Activated CD4-positive, alpha-beta T cell treated with anti-CD3 and anti-CD28 coated beads, Interleukin-2, Interleukin-4, amounts not matched to agents 100 ng/mL and 50 ng/mL, durations not matched to agents 16 hours and 8 hours (primary cell): Measurements from ENCODE around the gene TRIO.

ENCODE experiments used
- DNase-seq: peaks from one replicate; pipeline ENCODE4 v3.0.0-alpha.2; 2020; ENCODE audit warnings: low spot score

TRIO gene

DNA sequence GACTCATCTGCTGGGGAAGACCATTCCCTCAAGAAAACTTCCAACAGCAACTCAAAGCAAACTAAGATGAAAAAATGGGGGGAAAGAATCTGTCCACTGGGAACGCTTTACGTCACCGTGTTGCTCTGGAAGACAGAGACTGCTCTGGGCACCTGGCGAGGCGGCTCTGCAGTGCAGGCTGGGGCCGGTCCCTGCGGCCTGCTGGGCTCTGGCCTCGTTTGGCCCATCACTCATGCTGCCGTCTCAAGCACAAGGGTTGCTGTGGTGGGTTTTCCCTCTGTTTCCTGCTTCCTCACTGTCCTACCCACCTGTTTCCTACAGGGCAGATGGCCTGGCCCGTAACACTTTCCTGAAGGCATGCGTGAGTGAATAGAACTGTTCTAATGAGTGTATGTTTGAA, 345.6 kb downstream of the TRIO start:
- DNase-seq = no peak

DNA sequence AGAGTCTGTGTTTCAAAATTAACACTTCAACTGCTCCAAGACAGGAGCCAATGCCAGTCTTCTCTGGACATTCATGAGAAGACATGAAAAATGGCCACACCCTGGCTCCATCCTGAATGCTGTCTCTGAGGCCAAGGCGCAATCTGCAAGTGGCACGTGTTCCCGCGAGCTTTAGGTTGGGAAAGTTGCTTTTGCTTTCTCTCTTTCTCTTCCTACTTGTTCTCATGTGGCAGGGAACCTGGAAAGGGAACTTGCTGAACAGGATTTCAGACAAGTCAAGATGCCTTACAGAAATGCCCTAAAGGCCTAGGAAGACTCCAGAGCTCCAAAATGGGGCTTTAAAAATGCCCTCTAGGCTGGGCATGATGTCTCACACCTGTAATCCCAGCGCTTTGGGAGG, 346.5 kb downstream of the TRIO start:
- DNase-seq = no peak

DNA sequence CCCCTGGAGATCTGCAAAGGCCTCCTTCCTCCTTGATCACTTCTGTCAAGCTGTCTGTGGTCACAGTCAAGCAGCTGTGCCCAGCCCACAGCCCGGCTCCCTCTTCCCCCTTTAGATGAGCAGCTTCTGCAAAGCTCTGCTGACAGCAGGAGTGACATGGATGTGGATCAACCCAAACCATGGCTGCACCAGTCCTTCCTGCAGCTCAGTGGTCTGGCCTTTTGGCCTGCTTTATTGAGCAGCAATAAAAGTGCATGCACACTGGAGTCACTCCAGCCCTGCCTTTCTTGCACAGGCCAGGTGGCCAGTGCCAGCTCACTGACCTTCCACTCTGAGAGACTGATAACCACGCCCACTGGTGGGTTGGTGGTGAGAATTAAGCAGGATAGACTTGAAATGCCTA, 347.2 kb downstream of the TRIO start:
- DNase-seq = no peak

DNA sequence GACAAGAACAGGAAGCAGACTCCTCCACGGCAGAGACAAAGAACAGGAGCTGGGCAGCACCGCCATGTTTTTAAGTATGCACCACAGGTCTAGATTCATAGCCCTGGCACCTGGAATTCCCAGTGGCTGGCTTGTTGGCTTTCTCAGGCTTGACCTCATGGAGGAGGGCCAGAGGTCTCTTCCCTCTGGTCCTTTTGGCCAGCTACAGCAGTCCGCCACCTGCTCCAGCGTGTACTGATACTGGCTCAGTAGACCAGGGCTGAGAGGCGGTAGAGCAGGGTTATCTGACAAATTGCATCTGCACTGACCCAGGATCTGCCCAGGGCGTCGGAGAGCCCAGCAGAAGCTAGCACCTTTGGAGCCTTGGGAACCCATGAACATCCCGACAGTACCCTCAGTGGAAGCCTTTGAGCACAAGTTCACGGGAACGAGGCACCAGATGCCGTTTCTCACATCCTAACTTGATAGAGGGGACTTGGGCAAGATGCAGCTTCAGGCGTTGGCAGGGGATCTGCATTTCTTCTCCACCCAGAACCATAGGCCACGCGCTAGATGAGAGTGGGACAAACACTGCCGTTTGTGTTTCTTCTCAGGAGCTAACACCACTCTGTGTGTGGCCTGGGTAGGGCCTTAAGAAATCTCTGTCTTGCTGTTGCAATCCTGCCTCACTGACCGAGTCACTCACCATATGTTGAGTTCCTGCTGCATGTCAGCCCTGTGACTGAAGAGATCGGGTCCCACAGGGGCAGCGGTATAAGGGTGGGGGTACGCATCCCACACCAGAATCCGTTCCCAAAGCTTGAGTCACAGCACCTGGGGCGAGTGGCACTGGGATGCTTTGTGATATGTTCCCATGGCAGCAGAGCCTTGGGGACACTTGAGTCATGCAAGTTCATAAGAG, 348.1 kb downstream of the TRIO start:
- DNase-seq = no peak

DNA sequence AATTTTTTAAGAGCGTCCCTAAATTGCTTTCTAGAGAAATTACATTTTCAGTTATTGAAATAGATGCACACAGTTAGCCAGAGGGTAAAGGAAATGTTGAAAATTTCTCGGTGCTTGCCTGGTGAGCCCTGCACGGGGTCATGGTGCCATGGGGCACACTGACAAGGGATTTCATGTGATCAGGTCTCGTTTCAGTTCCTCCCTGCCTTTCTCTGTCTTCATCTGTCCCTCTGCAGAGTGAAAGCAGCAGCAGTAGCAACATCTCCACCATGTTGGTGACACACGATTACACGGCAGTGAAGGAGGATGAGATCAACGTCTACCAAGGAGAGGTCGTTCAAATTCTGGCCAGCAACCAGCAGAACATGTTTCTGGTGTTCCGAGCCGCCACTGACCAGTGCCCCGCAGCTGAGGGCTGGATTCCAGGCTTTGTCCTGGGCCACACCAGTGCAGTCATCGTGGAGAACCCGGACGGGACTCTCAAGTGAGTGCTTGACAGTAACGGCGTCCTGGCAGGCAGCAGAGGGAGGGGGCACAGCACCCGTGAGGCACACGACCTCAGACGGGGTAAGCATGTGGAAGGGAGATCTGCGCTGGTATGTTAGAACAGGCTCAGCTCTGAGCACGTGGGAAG, 349.3 kb downstream of the TRIO start:
- no peak for DNase-seq

DNA sequence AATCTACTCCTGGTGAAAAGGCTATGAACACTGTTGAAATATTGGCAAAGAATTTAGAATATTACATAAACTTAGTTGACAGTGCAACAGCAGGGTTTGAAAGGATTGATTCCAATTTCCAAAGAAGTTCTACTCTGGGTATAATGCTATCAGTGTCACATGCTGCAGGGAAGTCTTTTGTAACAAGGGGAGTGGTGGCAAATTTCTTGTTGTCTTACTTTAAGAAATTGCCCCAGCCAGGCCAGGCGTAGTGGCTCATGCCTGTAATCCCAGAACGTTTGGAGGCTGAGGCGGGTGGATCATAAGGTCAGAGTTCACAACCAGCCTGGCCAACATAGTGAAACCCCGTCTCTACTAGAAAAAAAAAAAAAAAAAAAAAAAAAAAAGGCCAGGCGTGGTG, 352.2 kb downstream of the TRIO start:
- no peak for DNase-seq

DNA sequence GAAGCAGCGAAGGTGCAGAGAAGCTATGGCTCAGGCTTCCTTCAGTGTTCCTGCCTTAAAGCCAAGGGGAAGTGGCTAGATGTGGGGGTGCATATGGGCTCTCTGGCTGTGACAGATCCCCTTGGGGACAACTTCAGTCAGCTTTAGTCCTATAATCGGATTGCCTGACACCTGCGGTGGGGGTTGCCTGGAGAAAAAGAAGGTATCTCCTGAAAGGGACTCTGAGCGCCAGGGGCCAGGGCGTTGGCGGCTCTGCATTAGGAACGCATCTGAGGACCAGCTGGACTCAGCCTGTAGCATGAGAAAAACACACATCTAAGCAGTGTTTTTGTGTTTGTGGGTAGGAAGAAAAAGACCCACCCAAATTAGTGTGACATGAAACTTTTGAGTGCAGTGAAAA, 354.2 kb downstream of the TRIO start:
- no peak for DNase-seq

DNA sequence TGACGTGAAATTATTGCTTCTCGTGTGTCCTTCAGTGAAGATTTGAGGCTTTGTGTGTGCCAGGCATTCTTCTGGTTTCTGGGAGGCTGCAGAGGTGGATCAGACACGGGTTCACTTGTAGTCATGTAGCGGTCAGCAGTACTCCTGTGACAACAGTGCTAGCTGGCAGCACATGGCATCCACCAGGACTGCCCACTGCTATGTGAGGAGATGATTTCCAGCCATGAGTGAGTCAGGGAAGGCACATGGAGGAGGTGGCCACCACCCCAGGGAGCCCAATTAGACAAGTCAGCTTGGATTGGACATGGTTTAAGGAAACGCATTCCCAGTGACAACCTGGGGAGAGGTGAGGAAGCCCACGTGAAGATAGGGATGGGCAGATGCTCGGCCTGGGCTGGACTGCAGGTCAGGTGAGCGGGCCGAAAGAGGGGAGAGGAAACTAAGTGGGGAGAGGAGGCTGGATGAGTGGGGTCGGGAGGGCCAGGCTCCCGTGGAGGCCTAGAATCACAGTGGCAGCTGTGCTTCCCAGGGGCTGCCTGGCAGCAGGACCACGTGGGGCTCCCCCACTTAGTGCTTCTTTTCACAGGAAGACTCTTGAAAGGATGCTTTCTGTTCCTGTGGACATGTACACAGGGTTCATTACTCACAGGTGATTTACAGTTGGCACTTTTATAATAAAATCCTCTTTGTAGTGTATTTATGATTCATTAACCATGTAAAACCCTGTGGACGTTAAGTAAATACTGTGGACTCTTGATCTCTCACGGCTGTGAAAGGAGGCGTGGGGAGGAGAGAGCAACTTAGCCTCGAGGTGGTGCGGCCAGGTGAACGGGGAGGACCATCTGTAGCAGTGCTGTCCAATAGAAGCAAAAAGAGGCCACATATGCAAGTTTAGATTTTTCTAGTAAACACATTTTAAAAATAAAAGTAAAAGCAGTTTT, 358.5 kb downstream of the TRIO start:
- DNase-seq = no peak

DNA sequence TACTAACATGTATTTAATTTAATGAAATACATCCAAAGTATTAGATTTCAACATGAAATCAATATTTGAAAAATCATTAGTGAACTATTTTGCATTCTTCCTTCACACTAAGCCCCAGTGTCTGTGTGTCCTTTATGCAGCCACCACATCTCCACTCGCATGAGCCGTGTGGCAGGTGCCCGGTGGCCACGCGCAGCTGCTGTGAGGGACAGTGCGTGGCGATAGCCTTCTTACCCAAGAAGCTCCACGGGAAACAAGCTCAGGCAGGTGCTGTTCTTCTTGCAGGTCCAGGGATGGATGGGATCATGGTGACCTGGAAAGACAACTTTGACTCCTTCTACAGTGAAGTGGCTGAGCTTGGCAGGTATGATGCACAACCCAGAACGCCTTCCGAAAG, 359.1 kb downstream of the TRIO start:
- no peak for DNase-seq

DNA sequence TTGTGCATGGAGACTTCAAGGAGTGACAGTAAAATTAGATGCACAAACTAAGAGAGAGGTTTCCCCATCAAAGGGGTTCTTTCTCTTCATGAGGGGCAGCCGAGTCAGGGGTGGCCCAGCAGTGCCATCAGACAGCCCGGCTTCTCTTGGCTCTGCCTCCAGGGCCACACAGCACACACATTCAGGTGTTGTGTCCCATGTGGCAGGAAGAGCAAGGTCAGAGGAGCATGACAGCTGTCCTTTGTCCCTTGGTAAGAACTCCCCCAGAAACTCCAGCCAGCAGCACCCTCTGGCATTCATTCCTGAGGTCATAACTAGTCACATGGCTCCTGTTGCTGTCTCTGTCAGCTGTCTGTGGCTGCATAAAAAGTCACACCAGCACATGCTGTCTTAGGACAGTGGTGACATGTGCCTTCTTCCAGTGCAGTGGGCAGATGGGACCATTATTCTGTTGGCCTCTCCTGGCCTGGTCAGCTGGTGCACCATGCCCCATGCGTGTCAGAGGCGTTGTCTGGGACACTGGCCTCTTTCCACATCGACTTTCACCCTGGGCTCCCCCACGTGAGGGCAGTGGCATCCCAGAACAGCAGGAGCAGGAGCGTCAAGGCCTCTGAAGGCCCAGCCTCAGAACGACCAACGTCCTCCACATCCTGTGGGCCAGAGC, 360.0 kb downstream of the TRIO start:
- DNase-seq = no peak

DNA sequence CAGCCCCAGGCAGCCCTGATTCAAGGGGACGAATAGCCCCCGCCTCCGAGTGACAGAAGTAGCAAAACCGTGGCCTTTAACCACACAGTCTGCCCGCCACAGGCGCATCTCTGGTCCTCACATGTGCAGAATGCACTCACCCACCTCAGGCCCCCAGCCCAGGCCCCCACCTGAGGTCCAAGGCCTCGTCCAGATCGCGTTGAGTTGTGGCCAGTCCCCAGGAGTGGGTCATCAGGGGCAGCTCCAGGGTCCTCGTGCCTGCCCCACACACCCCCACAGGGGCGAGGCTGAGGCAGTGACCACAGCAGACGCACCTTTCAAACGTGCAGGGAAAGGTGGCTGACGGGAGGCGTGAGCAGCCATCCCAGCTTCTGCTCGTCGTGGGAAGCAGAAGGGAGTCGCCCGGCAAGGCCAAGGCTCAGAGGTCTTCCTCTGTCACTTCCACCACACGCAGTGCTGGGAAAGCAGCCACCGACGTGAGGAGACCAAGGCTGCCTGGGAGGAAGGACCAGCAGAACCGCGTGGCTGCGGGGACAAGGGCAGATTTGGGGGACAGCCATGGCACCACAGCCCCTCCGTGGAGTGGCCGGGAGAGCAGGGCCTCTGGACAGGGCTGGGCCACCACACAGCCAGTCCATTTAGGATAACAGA, 360.7 kb downstream of the TRIO start:
- no peak for DNase-seq

DNA sequence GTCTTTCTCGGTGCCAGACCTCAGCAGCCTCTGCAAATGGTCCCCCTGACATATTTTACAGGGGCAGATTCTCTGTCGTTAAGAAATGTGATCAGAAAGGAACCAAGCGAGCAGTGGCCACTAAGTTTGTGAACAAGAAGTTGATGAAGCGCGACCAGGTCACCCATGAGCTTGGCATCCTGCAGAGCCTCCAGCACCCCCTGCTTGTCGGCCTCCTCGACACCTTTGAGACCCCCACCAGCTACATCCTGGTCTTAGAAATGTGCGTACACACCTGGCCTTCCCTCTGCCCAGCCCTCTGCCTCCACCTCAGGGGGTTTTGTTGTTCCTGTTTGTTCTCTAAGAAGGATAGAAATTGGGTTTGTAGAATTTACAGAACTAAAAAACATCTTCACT, 361.2 kb downstream of the TRIO start:
- DNase-seq = no peak

DNA sequence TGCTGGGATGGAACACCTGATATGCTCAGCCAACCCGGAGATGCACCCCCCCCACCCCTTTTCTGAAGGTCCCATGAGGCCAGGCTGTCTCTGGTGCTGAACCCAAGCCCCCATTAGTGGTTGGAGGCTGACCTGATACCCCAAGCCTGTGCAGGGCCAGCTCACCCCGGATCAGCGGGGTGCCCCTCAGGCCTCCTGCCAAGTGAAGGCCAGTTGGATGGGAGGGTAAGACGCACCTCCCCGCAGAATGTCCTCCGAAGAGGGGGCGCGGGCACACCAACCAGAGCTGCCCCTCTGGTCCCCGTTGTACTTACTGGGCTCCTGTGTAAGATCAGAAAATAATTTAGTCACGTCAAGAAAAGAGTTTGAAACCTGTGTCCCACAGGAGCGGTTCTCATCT, 361.7 kb downstream of the TRIO start:
- no peak for DNase-seq

DNA sequence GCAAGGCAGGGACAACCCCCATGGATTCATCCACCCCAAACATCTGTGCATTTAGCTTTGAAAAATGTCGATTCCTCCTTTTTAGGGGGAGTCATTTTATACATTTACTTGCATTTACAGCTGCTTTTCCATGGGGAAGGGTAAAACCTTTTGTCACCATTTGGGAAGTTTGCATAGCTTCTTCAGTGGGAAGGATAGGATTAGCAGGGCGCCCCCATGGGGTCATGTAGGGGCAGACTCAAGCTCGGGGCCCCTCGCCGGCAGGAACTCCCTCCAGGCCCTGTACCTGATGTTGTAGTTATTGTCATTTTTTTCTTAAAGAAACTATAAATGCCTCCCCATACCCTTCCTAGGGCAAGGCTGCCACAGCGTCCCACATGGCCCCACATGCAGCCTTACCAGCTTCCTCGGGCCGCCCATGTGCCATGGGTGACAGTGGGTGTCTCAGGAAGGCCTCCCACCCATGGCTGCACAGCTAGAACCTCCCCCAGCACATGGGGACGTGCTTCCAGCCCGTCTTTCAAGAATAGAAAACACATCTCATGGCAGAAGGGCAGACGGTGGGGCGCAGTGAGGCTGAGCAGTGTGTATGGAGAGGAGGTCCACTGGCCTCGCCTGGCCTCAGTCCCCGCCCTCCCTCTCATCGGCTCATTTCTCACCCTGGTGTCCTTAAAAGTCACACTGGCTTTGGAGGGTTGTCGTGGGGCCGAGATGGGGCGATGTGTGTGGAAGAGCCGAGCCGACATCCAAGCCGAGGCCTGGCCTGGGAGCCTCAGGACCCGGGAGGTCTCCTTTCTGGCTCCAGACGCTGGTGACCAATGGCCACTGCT, 362.4 kb downstream of the TRIO start:
- no peak for DNase-seq

DNA sequence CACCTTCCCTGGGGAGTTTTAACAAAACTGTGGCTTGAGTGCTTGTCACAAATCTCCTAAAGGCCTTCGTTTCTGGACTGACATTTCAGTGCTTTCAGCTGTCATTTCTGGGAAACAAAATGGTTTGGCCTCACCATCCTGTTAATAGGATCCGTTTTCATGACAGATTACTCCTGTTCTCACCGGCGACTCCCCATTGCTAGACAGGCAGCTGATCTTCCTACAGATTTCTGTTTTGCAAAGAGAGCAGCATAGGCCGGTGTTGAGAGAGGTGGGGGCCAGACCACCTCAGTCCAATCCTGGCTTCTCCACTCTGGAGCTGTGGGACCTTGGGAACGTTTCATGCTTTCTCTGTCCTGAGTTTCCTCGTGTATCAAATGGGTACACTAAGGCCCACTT, 363.0 kb downstream of the TRIO start:
- no peak for DNase-seq

DNA sequence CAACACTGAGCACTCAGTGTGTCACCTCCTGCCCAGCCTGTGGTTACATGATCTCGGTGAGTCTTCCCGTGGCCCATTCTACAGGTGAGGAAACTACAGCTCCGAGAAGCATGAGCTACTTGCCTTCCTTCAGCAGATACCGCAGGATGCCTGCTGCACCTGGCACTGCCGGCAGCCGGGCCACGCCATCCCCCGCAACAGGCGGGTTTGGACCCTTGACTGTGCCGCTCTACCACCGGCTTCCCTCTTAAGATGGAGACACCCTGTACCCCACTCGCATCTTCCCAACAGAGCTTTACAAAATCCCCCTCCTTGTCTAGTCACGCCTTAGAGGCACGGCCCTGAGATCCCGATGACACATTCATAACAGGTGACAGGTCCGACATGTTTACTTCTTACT, 363.5 kb downstream of the TRIO start:
- DNase-seq = no peak

DNA sequence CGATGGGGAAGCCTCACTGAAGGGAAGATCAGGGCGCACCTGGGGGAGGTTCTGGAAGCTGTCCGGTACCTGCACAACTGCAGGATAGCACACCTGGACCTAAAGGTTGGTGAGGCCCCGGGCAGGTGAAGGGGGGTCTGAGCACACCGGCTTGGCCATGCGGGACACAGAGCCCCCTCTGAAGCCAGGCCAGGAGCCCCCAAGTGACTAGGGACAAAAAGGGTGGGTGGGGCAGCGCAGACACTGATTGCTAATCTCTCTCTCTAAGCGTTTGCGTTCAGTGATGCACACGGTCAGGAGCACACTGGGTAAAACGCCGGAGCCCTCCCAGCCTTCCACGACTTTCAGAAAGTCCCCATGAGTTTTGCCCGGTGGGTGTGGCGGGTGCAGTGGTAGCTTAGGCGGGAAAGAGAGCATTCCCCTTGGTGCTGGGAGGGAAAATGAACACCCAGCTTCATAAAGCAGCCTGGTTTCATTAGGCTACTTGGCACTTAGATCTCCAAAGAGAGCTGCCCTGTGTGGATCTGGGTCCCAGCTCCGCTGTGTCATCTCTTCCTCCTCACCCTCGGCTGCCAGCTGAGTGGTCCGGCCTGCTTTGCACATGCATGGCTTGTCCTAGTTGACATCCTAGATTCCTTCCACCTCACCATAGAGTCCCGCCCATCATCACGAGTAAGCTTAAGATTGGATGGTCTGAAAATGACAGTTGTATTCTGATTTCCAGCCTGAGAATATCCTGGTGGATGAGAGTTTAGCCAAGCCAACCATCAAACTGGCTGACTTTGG, 364.2 kb downstream of the TRIO start:
- no peak for DNase-seq

DNA sequence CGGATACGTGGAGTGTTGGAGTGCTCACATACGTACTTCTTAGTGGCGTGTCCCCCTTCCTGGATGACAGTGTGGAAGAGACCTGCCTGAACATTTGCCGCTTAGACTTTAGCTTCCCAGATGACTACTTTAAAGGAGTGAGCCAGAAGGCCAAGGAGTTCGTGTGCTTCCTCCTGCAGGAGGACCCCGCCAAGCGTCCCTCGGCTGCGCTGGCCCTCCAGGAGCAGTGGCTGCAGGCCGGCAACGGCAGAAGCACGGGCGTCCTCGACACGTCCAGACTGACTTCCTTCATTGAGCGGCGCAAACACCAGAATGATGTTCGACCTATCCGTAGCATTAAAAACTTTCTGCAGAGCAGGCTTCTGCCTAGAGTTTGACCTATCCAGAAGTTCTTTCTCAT, 364.9 kb downstream of the TRIO start:
- DNase-seq = no peak

DNA sequence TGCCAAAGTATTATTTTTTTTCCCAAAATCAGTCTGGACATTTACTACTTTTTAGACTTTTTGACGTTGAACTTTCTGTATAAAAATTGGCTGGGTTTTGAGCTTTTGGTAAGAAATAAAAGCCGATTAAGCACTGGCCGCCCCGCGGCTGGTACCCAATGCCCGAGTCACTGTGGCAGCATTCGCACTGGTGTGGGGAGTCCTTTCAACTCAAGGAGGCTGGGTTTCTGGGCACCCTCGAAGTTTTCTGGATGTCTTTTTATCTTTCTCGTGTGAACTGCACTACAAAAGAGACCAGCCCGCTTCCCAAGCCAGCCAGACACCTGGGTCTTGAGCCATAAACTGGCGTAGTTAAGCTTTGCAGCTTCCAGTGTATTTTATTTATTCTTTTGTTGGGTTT, 366.4 kb downstream of the TRIO start:
- no peak for DNase-seq
